CD4-positive, alpha-beta memory T cell (primary cell): ENCODE data around the gene TTLL11. TPM values are rescaled to one million over a fixed set of nuclear protein-coding genes. Genes with fewer than 3 reads are reported as not detected.

Source experiments
- CTCF ChIA-PET: fragments of 350-600 bp; sonication (Branson Sonifier 250); formaldehyde crosslinking; loops from one replicate; lab custom pipeline; 2021; ENCODE audit warnings: inconsistent platforms; ENCODE audit not compliant: partially characterized antibody; lab: Charles Lee
- POLR2A ChIA-PET: fragments of 350-600 bp; sonication (Branson Sonifier 250); formaldehyde crosslinking; loops from one replicate; lab custom pipeline; 2021; ENCODE audit not compliant: partially characterized antibody; lab: Charles Lee
- DNase-seq, 5 donors: peaks; one replicate each; pipeline versions ENCODE4 v3.0.0 to v3.0.0-alpha.2; 2020 to 2022; ENCODE audit warnings: mixed read lengths in 1 of 5
- H3K27ac ChIP-seq: one replicate; pipeline ENCODE4 v1.7.0; 2013; ENCODE audit warnings: low read depth, low read length
- H3K27me3 ChIP-seq: 2 replicates; pipeline ENCODE4 v1.7.0; 2013; ENCODE audit warnings: mild to moderate bottlenecking, low read length, moderate library complexity; ENCODE audit not compliant: insufficient read depth
- H3K36me3 ChIP-seq: 2 replicates; pipeline ENCODE4 v1.7.0; 2013; ENCODE audit warnings: mild to moderate bottlenecking, low read length, moderate library complexity; ENCODE audit not compliant: insufficient read depth
- H3K4me1 ChIP-seq: 2 replicates; pipeline ENCODE4 v1.7.0; 2013; ENCODE audit warnings: mild to moderate bottlenecking, low read length, moderate library complexity; ENCODE audit not compliant: insufficient read depth
- H3K4me3 ChIP-seq, 2 donors: one replicate each; pipeline ENCODE4 v1.7.0; 2013; ENCODE audit warnings: low read length in 2 of 2, mild to moderate bottlenecking in 1 of 2
- H3K9me3 ChIP-seq, 2 donors: one replicate each; pipeline ENCODE4 v1.7.0; 2013; ENCODE audit warnings: low read length in 2 of 2, control low read depth in 1 of 2; ENCODE audit not compliant: control insufficient read depth in 1 of 2
- H3K27ac Mint-ChIP-seq, 7 donors: one replicate each; pipeline ENCODE4 v1.8.0; 2020 to 2021; ENCODE audit warnings: mixed read lengths in 7 of 7, mild to moderate bottlenecking in 6 of 7, inconsistent platforms in 3 of 7, moderate library complexity in 3 of 7
- H3K27me3 Mint-ChIP-seq, 2 donors: one replicate each; pipeline ENCODE4 v1.8.0; 2020 to 2021; ENCODE audit warnings: mixed read lengths in 2 of 2
- H3K36me3 Mint-ChIP-seq, 2 donors: one replicate each; pipeline ENCODE4 v1.8.0; 2020 to 2021; ENCODE audit warnings: mixed read lengths in 2 of 2, inconsistent platforms in 1 of 2, mild to moderate bottlenecking in 1 of 2
- H3K4me1 Mint-ChIP-seq, 4 donors: one replicate each; pipeline ENCODE4 v1.8.0; 2020 to 2021; ENCODE audit warnings: mixed read lengths in 4 of 4, mild to moderate bottlenecking in 1 of 4
- H3K4me3 Mint-ChIP-seq, 8 donors: one replicate each; pipeline ENCODE4 v1.8.0; 2020 to 2021; ENCODE audit warnings: mixed read lengths in 8 of 8, mild to moderate bottlenecking in 7 of 8, moderate library complexity in 6 of 8, inconsistent platforms in 3 of 8
- H3K9me3 Mint-ChIP-seq, 8 donors: one replicate each; pipeline ENCODE4 v1.8.0; 2020 to 2021; ENCODE audit warnings: mixed read lengths in 8 of 8, mild to moderate bottlenecking in 5 of 8, inconsistent platforms in 3 of 8, moderate library complexity in 1 of 8
- intact Hi-C: fragments of 100-400 bp; cut with micrococcal nuclease; formaldehyde crosslinking; loops from one replicate; pipeline ENCODE4 v1.15.1; 2023
- polyA plus RNA-seq, 2 donors: library from polyadenylated mRNA; unstranded; fragments of 300-500 nt; fragmentation: Illumina TruSeq; gene quantifications; one replicate each; pipeline ENCODE4 v1.2.3, GENCODE V29; 2021
- total RNA-seq, 2 experiments: library from RNA; stranded (reverse); gene quantifications; one replicate each; pipeline ENCODE4 v1.2.3, GENCODE V29; 2021

TTLL11 gene
- total and polyA plus RNA-seq, 4 experiments from 2014 or later: 2.7 to 7.8 (median 3.1) TPM

GRCh38 chr9:121781701-121782464, 311.2 kb downstream of the TTLL11 start:
- Histone ChIP-seq H3K9me3 (no peaks in the 10 kb centered on the region), H3K27me3 (no peaks in the 10 kb centered on the region), H3K4me3 (no peak overlapping the region), H3K27ac (no peak overlapping the region), H3K4me1 (no peaks in the 10 kb centered on the region), H3K36me3 (no peaks in the 10 kb centered on the region)
- H3K36me3 Mint-ChIP-seq: no peaks in the 10 kb centered on the region
- peaks cover 12 to 15% of the 10 kb centered on the region in 2 donors for H3K27me3 Mint-ChIP-seq
- no peak for DNase-seq
- CTCF ChIA-PET: no interaction called here
- peaks cover 0 to 5% (median 2%) of the 10 kb centered on the region in 4 donors for H3K4me1 Mint-ChIP-seq
- H3K27ac Mint-ChIP-seq: no peak overlapping the region
- no peak overlapping the region for H3K4me3 Mint-ChIP-seq
- POLR2A ChIA-PET: no interaction called here
- H3K9me3 Mint-ChIP-seq: peaks cover 0 to 8% (median 2%) of the 10 kb centered on the region in 8 donors
- intact Hi-C loops: no loop called here

GRCh38 chr9:121781145-121781548, 312.0 kb downstream of the TTLL11 start:
- Mint-ChIP-seq H3K36me3 (no peaks in the 10 kb centered on the region), H3K4me3 (no peak overlapping the region), H3K27me3 (peaks cover 10 to 11% of the 10 kb centered on the region in 2 donors), H3K9me3 (peaks cover 0 to 7% (median 2%) of the 10 kb centered on the region in 8 donors), H3K27ac (no peak overlapping the region), H3K4me1 (peaks cover 0 to 5% (median 2%) of the 10 kb centered on the region in 4 donors)
- Histone ChIP-seq H3K9me3 (no peaks in the 10 kb centered on the region), H3K27me3 (no peaks in the 10 kb centered on the region), H3K27ac (no peak overlapping the region), H3K36me3 (no peaks in the 10 kb centered on the region), H3K4me3 (no peak overlapping the region), H3K4me1 (no peaks in the 10 kb centered on the region)
- ChIA-PET POLR2A (no interaction called here), CTCF (no interaction called here)
- no peak for DNase-seq
- intact Hi-C loops: no loop called here

- no peak overlapping the region for H3K4me3 Mint-ChIP-seq
- Histone ChIP-seq H3K27me3 (no peaks in the 10 kb centered on the region), H3K27ac (no peak overlapping the region), H3K4me3 (no peak overlapping the region), H3K9me3 (no peaks in the 10 kb centered on the region), H3K4me1 (no peaks in the 10 kb centered on the region), H3K36me3 (no peaks in the 10 kb centered on the region)
- H3K9me3 Mint-ChIP-seq: peaks cover 0 to 7% (median 2%) of the 10 kb centered on the region in 8 donors
- no peak for DNase-seq
- ChIA-PET POLR2A (no interaction called here), CTCF (no interaction called here)
- H3K4me1 Mint-ChIP-seq: peaks cover 0 to 5% (median 2%) of the 10 kb centered on the region in 4 donors
- H3K27ac Mint-ChIP-seq: no peak overlapping the region
- peaks cover 8 to 10% of the 10 kb centered on the region in 2 donors for H3K27me3 Mint-ChIP-seq
- intact Hi-C loops: no loop called here
- H3K36me3 Mint-ChIP-seq: no peaks in the 10 kb centered on the region
Observed at GRCh38 chr9:121780177-121781040, 312.7 kb downstream of the TTLL11 start.

GRCh38 chr9:121779381-121780117, 313.6 kb downstream of the TTLL11 start:
- Mint-ChIP-seq H3K27me3 (peaks cover 8 to 10% of the 10 kb centered on the region in 2 donors), H3K4me1 (peaks cover 0 to 5% (median 2%) of the 10 kb centered on the region in 4 donors), H3K36me3 (no peaks in the 10 kb centered on the region), H3K9me3 (peaks cover 0 to 7% (median 2%) of the 10 kb centered on the region in 8 donors), H3K27ac (no peak overlapping the region), H3K4me3 (no peak overlapping the region)
- no peak for DNase-seq
- Histone ChIP-seq H3K9me3 (no peaks in the 10 kb centered on the region), H3K27me3 (no peaks in the 10 kb centered on the region), H3K4me3 (no peak overlapping the region), H3K4me1 (no peaks in the 10 kb centered on the region), H3K36me3 (no peaks in the 10 kb centered on the region), H3K27ac (no peak overlapping the region)
- ChIA-PET CTCF (no interaction called here), POLR2A (no interaction called here)
- intact Hi-C loops: no loop called here

GRCh38 chr9:121778252-121779225, 314.6 kb downstream of the TTLL11 start:
- H3K36me3 ChIP-seq: no peaks in the 10 kb centered on the region
- no peak overlapping the region for H3K27ac Mint-ChIP-seq
- intact Hi-C loops: no loop called here
- H3K36me3 Mint-ChIP-seq: no peaks in the 10 kb centered on the region
- POLR2A ChIA-PET: no interaction called here
- H3K4me3 ChIP-seq: no peak overlapping the region
- no peak for DNase-seq
- H3K4me1 ChIP-seq: no peaks in the 10 kb centered on the region
- no peaks in the 10 kb centered on the region for H3K27me3 ChIP-seq
- CTCF ChIA-PET: no interaction called here
- no peaks in the 10 kb centered on the region for H3K9me3 ChIP-seq
- H3K27me3 Mint-ChIP-seq: peaks cover 8 to 10% of the 10 kb centered on the region in 2 donors
- H3K4me1 Mint-ChIP-seq: no peaks in the 10 kb centered on the region
- no peak overlapping the region for H3K4me3 Mint-ChIP-seq
- H3K9me3 Mint-ChIP-seq: peaks cover 0 to 7% (median 2%) of the 10 kb centered on the region in 8 donors
- H3K27ac ChIP-seq: no peak overlapping the region

GRCh38 chr9:121776739-121777637, 316.1 kb downstream of the TTLL11 start:
- Histone ChIP-seq H3K4me1 (no peaks in the 10 kb centered on the region), H3K27me3 (no peaks in the 10 kb centered on the region), H3K9me3 (no peaks in the 10 kb centered on the region), H3K36me3 (no peaks in the 10 kb centered on the region), H3K4me3 (no peak overlapping the region), H3K27ac (no peak overlapping the region)
- H3K9me3 Mint-ChIP-seq: peaks cover 0 to 7% (median 2%) of the 10 kb centered on the region in 8 donors
- POLR2A ChIA-PET: no interaction called here
- H3K4me1 Mint-ChIP-seq: no peaks in the 10 kb centered on the region
- CTCF ChIA-PET: no interaction called here
- no peak overlapping the region for H3K4me3 Mint-ChIP-seq
- intact Hi-C loops: no loop called here
- no peak for DNase-seq
- H3K36me3 Mint-ChIP-seq: no peaks in the 10 kb centered on the region
- H3K27me3 Mint-ChIP-seq: peaks cover 3 to 8% of the 10 kb centered on the region in 2 donors
- H3K27ac Mint-ChIP-seq: no peak overlapping the region
